Bronchial epithelial cell (primary cell): ENCODE measurements around the gene ECT2. TPM values are rescaled to one million over a fixed set of nuclear protein-coding genes. Genes with fewer than 3 reads are reported as not detected.

Experiments used
- DNase-seq: peaks from one replicate; pipeline ENCODE4 v3.0.0-alpha.2; 2010; ENCODE audit warnings: low read depth
- FAIRE-seq: peaks from 2 replicates; lab custom pipeline; 2011; peaks lifted over from hg19 to GRCh38; lab: Jason Lieb, UNC
- H3K27me3 ChIP-seq: 2 replicates; pipeline ENCODE4 v1.5.1; 2011; ENCODE audit warnings: low read length; ENCODE audit not compliant: control insufficient read depth, insufficient read depth
- H3K36me3 ChIP-seq: 2 replicates; pipeline ENCODE4 v1.5.1; 2011; ENCODE audit warnings: low read length; ENCODE audit not compliant: control insufficient read depth, insufficient read depth
- H3K4me3 ChIP-seq: 2 replicates; pipeline ENCODE4 v1.5.1; 2011; ENCODE audit warnings: mild to moderate bottlenecking, low read depth, low read length, control low read depth
- total RNA-seq: library from RNA; depleted of rRNA; stranded (reverse); fragments of >200 nt; gene quantifications from 2 replicates; pipeline ENCODE4 v1.2.1, GENCODE V29; 2014
- TF ChIP-seq, protein P1 (sequence below): IDR thresholded peaks from 2 replicates; pipeline ENCODE4 v1.5.1; 2011; ENCODE audit warnings: mild to moderate bottlenecking, moderate library complexity, low read length, control low read depth, inconsistent platforms; ENCODE audit not compliant: insufficient read depth, severe bottlenecking

The ECT2 gene
- total RNA-seq, 1 donor from 2014 or later, result 9.0 TPM

DNA sequence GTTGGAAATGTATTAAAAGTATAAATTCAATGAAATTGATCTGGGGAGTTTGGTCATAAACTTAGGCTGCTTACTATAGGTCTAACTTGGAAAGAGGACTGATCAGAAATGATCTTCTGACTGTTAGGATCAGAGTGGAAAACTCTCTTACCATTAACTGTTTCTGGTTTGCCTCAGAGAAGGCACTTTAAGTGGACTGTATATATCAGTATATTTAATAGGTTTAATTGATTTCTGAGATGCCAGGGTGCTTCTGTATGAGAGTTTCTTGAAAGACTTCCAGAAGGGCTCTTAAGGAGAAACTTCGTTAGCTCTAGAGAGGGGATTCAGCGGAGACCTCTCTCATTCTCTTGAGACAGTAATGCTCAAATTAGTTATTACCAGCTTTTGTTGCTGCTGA is 36.5 kb downstream of the ECT2 start:
- FAIRE-seq (no peak), DNase-seq (no peak)
- no peak overlapping the region for H3K4me3 ChIP-seq
- peaks cover 3% of the 10 kb centered on the region for H3K36me3 ChIP-seq
- H3K27me3 ChIP-seq, result no peaks in the 10 kb centered on the region
- TF ChIP-seq, protein P1, sequence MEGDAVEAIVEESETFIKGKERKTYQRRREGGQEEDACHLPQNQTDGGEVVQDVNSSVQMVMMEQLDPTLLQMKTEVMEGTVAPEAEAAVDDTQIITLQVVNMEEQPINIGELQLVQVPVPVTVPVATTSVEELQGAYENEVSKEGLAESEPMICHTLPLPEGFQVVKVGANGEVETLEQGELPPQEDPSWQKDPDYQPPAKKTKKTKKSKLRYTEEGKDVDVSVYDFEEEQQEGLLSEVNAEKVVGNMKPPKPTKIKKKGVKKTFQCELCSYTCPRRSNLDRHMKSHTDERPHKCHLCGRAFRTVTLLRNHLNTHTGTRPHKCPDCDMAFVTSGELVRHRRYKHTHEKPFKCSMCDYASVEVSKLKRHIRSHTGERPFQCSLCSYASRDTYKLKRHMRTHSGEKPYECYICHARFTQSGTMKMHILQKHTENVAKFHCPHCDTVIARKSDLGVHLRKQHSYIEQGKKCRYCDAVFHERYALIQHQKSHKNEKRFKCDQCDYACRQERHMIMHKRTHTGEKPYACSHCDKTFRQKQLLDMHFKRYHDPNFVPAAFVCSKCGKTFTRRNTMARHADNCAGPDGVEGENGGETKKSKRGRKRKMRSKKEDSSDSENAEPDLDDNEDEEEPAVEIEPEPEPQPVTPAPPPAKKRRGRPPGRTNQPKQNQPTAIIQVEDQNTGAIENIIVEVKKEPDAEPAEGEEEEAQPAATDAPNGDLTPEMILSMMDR, result no peak

DNA sequence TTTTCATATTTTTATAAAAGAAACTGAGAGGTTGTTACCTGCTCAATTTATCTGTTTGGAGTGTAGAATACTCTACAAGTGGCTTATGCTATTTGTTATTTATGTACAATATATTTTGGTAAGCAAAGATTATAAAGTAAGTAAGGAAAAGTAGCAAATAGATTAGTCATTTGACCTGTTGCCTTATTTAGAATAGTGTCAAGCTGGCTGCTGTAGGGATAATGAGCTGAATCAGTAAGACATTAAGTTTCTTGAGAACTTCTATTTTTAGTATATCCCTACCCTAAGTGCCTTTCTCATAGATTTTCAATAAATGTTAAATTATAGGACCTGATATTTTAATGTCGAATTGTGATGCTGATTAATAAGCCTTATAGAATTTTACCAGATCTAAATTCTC is 37.2 kb downstream of the ECT2 start:
- FAIRE-seq (no peak), DNase-seq (peak; percentile 17)
- Histone ChIP-seq H3K36me3 (peaks cover 3% of the 10 kb centered on the region), H3K4me3 (no peak overlapping the region), H3K27me3 (no peaks in the 10 kb centered on the region)
- TF ChIP-seq, protein P1, result no peak

DNA sequence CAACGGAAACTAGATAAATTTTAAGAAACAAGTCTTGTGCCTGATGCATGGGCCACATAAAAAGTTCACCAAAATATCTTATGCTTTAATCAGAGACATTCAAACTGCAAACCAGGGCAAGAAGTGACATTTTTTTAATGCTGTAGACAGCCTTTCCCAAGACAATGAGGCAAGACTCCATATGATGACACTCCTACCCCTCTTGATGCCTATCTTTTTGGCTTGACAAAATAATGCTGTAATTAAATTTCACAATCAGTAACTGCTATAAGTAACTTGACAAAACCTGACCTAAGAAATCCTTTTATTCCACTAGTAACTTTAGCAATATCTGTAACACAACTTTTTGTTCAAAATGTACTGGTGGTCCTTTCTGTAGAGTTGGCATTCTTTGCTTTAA is 48.7 kb downstream of the ECT2 start:
- DNase-seq (no peak), FAIRE-seq (no peak)
- H3K36me3 ChIP-seq, result peaks cover 1% of the 10 kb centered on the region
- H3K4me3 ChIP-seq, result no peak overlapping the region
- TF ChIP-seq, protein P1, result no peak
- H3K27me3 ChIP-seq, result no peaks in the 10 kb centered on the region

DNA sequence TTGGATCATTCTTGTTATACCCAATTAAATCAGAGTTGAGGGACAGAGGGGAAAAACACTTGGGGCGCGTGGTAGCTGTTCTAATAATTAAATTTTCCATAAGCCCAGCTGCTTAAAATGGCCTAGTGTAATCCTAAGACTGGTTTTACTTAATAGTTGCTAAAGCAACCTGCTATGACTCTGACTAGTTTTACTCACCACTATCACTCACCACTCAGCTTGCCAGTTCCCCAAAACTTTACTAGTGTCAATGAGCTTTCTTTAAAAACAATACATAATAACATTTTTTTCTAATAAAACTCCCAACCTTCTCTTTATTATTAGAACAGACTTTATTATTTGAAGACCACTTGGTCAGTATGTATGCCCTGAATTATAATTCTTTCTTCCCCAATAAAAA is 49.6 kb downstream of the ECT2 start:
- FAIRE-seq, result no peak
- H3K36me3 ChIP-seq, result peaks cover 1% of the 10 kb centered on the region

DNA sequence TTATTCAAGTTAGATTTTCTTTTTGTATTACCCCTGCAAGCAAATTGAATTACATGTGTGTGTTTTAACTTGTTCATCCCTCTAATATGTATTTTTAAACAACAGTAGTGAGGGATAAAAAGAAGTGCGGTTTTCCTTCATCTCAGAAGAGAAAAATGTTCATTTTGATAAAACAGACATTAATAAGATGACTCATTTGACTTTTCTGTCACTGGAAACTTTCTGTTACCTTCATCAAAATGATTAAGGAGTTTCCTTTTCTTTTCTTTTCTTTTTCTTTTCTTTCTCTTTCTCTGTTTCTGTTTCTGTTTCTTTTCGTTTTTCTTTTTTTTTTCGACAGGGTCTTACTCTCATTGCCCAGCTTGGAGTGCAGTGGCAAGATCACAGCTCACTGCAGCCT is 53.0 kb downstream of the ECT2 start:
- Histone ChIP-seq H3K4me3 (no peak overlapping the region), H3K27me3 (no peaks in the 10 kb centered on the region), H3K36me3 (peaks cover 1% of the 10 kb centered on the region)
- FAIRE-seq, result no peak
- no peak for DNase-seq
- TF ChIP-seq, protein P1, result no peak

More for the DNA sequence above, 49.6 kb downstream of the ECT2 start:
- Histone ChIP-seq H3K4me3 (no peak overlapping the region), H3K27me3 (no peaks in the 10 kb centered on the region)
- TF ChIP-seq, protein P1, result no peak
- peak; percentile 12 for DNase-seq

DNA sequence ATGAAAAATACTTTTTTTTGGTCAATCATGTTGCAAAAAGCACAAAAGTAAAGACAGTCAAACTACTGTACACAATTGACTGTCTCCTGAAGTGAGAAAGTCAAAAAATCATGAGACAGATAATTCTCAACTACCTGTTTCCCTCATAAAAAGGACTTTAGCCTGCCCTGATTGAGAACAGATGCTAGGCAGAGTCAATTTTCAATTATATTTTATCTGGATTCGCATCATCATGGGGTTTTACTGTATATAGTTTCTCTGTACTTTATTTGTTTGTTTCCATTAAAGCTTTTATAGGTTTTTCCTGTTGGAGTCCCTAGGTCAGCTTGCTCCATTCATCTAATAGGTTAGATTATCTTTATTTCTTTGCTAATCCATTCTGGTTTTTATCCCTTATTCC is 53.8 kb downstream of the ECT2 start:
- Histone ChIP-seq H3K4me3 (no peak overlapping the region), H3K36me3 (peaks cover 1% of the 10 kb centered on the region), H3K27me3 (no peaks in the 10 kb centered on the region)
- DNase-seq (no peak), FAIRE-seq (no peak)
- TF ChIP-seq, protein P1, result no peak
